ENCODE results near the gene SH3RF2.

The SH3RF2 gene

GRCh38 chr5:145923405-145923804 lies 13.0 kb upstream of the SH3RF2 start:
- DNase-seq = no peak

DNA sequence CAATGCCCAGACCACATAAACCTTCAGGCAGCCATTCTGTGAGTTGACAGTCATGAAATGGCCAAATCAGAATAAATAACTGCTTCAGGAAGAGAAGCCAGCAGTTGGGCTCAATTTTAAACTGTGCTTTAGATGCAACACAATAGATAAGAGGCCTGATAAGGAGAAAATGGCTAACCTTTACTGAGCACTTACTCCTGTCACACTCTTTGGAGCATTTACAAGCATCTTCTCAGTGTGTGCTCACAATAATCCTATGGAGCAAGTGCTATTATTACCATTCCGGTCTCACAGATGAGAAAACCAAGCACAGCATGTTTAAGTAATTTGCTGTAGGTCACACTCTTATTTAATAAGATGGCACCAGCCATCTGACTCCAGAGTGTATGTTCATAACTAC lies 11.5 kb upstream of the SH3RF2 start:
- DNase-seq = no peak

DNA sequence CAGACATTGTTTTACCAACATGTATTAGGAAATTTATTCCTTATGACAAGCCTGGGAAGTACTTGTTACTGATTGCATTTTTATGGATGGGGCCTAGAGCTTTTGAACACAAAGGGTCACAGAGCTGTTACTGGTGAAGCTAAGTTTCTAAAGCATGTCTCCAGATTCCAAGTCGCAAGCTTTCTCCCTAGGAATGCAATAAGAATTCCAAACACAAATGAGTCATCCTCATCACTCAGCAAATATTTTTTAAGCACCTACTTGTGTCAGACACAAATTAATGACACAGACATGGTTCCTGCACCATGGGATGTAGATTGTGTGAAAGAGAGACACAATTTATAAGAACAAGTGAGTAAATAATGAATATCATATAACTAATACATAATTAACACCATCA lies 11.0 kb upstream of the SH3RF2 start:
- no peak for DNase-seq

DNA sequence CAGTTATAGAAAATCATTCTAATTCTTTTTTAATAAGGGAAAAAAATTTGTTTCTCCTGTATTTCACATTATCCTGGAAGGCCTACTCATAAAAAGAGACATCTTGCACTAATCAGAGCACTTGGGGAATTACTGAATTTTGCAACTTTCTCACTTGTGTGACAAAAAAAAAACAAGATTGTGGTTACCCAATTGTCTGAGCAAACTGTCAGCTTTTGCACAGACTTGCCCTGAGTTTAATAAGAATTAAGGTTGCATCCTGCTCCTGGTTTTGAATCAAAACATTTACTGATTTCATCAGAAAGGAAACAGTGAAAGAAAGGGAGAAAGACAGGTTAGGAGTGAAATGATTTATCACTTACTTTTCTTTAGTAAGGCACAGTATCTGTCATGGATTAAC lies 10.6 kb upstream of the SH3RF2 start:
- no peak for DNase-seq

GRCh38 chr5:145931718-145932117 lies 4.7 kb upstream of the SH3RF2 start:
- no peak for DNase-seq

DNA sequence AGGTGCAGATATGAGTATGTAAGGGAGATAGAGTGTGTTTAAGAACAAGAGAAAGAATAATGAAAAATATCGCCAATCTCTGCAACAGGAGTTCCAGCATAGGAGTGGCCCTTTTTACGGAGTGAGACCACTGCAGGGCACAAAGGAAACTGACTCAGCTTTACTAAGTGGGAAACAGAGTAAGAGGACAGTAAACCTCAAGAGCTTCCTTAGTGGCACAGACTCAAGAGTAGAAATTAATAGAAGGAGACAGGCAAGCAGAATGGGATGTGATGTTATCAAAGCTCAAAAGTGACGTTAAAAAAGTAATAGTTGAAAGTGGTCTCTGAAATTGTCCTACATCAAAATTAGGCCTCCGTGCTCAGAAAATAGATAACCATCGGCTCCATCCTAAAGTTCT lies 2.1 kb upstream of the SH3RF2 start:
- DNase-seq = no peak

DNA sequence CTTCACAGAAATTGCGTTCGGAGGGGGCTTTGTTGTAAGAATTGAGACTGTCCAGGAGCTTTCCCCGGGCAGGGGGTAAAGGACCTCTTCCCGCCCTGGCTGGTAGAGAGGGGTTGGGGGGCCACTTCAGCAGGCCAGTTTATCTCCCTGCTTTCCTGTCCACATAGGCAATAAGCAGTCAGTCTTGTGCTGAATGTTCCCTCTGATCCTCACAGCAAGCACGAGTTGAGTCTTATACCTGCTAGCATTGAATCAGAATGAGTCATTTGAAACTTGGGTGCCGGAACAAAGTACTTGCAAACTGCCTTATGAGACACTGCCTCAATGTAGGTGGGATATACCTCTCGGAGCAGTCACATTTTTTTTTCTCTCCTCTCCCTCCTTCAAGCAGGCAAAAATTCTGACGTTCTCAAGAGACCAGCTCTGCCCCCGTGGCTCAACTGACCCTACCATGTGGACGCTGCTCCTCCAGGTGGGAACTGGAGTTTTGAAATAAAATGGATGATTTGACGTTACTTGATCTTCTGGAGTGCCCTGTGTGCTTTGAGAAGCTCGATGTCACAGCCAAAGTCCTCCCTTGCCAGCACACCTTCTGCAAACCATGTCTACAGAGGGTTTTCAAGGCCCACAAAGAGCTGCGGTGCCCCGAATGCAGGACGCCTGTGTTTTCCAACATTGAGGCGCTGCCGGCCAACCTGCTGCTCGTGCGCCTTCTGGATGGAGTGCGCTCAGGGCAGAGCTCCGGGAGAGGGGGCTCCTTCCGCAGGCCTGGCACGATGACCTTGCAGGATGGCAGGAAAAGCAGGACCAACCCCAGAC lies 1.3 kb downstream of the SH3RF2 start:
- no peak for DNase-seq

DNA sequence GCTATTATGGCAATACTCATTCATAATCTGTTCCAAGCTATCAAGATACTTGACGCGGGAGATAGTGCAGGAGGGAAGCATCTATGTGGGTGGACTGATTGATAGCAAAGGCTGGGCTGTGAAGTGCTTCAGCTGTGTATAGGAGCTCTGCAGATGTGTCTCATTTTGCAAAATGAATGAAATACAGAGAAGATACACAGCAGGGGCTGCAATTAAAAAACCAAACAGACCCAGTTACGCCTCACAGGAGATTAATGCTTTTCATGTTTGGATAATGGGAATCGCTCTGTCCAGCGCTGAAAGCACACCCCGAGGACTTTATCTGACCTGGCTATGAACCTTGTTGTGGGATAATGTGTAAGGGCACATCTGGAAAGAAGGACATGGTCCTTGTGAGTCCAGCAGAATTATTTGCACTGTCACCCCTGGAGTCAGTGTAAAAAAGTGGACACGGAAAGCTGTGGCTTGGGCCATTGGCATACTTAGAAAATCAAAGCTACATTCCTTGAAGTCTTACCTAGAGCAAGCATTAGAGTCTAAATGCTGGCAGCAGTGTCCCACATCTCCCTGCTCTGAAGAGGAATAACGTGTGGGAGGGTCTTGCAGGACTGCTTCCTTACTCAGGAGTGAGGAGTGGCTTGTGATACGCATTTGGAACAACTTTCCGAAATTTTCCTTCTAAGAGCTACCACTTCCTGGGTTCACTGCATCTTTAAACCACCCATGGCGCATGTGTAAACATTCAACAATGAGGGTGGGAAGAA lies 2.6 kb downstream of the SH3RF2 start:
- DNase-seq = no peak

DNA sequence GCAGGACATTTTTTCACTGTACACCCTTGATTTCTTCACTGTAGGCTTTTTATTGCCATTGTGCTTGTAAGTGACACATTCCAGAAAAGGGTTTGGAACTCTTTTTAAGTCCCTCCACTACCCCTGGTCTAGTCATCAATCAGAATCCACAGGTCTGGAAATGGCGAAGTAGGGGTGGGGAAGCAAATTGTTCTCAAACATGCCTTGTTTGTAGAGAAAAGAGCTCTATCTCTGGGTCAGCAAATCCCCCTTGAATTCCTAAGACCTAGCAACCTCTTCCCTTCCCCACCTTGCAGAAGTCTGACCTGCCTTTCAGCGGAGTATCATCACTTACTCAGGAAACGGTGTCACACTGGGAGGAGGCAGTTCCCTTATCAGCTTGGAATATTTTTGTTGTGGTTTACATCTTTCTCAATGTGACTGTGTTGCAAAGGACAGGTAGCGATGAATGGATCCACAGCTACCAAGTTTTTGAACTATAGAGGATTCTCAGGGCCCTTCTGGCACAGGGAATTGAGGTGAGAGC lies 3.2 kb downstream of the SH3RF2 start:
- DNase-seq = no peak

- DNase-seq = no peak
These were observed 4.7 kb downstream of the SH3RF2 start for GRCh38 chr5:145941096-145941447.

GRCh38 chr5:145941448-145942130 lies 5.2 kb downstream of the SH3RF2 start:
- DNase-seq = no peak

- DNase-seq = no peak
These were observed 5.8 kb downstream of the SH3RF2 start for GRCh38 chr5:145942201-145942600.

DNA sequence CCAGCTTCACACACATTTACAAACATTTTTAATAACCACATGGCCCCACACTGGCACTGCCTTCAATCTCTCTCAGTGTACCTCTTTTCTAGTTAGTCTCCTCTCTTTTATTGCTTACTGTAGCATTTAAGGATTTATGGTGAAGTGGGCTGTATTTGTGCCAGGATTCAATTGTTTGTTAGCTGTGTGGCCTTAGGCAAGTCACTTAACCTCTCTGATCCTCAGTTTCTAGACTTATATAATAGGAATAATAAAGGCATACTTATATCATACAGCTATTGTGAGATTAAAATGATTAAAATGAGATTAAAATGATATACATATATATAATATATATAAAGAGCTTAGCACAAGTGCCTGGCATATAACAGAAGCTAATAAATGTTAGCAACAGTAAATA lies 6.4 kb downstream of the SH3RF2 start:
- no peak for DNase-seq

GRCh38 chr5:145943674-145944121 lies 7.3 kb downstream of the SH3RF2 start:
- DNase-seq = no peak

DNA sequence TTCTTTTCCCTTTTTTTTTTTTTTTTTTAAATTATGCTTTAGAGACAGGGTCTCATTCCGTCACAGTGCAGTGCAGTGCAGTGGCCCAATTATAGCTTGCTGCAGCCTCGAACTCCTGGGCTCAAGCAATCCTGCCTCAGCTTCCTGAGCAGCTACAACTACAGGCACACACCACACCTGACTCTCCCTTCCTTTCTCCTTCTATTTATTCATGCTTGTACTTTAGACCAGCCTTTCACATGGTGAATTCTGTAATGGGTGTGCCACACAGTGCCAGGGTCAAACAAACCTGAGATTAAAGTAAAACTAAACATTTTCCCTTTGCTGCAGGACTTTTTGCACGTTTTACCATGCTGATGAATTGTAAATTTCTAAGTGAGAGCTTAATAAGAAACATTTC lies 8.0 kb downstream of the SH3RF2 start:
- DNase-seq = no peak

- DNase-seq = no peak
These were observed 9.3 kb downstream of the SH3RF2 start for GRCh38 chr5:145945620-145946111.

GRCh38 chr5:145946112-145946861 lies 9.9 kb downstream of the SH3RF2 start:
- no peak for DNase-seq

GRCh38 chr5:145947581-145947980 lies 11.2 kb downstream of the SH3RF2 start:
- no peak for DNase-seq

- no peak for DNase-seq
These were observed 11.7 kb downstream of the SH3RF2 start for GRCh38 chr5:145948047-145948446.

DNA sequence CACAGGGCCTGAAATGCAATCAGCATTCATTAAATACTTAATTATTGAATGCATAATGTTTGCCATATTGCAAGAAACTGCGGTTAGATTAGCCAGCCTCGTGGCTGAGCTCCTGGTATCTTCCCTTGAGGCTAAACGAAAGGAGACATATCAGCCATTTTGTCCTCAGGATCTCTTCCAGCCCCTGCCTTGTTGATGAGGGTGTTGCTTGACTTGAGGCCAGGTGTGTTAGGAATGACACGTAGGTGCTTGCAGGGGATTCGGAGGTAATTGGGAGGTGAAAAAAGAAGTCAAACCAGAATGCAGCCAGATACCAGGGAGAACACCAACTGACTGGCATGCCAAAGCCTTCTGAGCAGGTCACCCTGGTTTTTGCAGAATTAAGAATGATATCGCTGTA lies 12.5 kb downstream of the SH3RF2 start:
- DNase-seq = no peak

GRCh38 chr5:145949474-145949873 lies 13.1 kb downstream of the SH3RF2 start:
- no peak for DNase-seq

DNA sequence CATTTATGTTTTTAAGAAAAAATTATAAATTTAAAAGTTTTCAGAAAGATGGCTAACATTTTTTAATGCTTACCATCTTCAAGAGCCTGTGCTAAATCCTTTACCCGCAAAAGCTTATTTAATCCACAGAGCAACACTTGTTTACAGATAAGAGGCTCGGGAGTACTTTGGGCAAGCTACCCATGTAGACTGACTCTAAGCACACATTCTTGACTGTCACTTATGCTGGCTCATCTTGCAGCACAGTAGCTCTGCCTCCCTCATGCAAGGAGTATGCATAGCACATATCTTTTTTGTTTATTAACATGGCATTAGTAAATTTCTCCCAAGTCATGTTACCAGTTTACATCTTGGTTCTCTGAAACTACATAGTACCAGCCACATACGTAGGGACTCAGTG lies 14.7 kb downstream of the SH3RF2 start:
- DNase-seq = no peak

DNA sequence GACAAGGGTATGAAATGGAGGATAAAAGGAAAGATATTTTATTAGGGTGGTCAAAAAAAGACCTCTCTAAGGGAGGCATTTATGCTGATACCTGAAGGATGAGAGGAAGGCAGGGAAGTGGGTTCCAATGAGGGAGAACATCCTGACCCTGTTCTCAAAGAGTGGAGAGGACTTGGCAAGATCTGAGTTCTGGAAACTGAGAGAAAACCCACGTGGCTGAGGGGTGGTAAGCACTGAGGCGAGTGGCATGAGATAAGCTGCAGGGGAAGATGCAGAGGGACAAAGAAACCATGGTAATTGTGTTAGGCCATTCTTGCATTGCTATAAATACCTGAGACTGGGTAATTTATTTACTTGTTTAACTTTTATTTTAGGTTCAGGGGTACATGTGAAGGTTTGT lies 16.8 kb downstream of the SH3RF2 start:
- no peak for DNase-seq

Data from CD4-positive, alpha-beta T cell treated with Interleukin-15 for 1 hour (primary cell).